Erythroblast (primary cell): Measurements from ENCODE around the gene RETREG1.

Experiments
- GATA1 ChIP-seq: IDR thresholded peaks from 2 replicates; pipeline ENCODE4 v1.6.1; 2011; ENCODE audit warnings: low read depth, mild to moderate bottlenecking, control low read depth, low read length, moderate library complexity
- POLR2A ChIP-seq: IDR thresholded peaks from 2 replicates; pipeline ENCODE4 v1.6.1; 2011; ENCODE audit warnings: mild to moderate bottlenecking, low read length

DNA sequence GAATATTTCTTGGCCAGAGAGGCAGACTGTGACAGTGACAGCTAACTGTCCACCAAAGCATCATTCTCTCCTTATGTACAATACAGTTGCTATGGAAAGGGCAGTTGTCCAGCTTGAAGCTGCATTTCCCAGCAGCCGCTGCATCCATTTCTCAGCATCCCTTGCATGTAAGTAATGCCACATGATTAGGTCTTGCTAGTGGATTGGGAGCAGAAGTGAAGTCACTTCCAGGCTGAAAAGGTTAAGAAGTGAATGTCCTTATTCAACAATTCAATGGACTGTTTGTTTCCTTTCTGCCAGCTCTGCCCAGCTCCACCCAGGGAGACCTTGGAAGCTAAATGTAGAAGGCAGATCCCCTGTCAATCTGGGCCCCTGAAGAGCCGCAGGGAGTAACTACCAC is 26.1 kb upstream of the RETREG1 start:
- TF ChIP-seq POLR2A (no peak), GATA1 (no peak)
